B cell (primary cell): ENCODE data around the gene PIGT. TPM values are rescaled to one million over a fixed set of nuclear protein-coding genes. Genes with fewer than 3 reads are reported as not detected.

Source experiments
- ATAC-seq: fragments of 200-7000 bp; cut with Tn5 transposase; one replicate; pipeline ENCODE4 v1.10.0; 2021; ENCODE audit warnings: low read depth, mild to moderate bottlenecking, moderate number of reproducible peaks, moderate library complexity
- CTCF ChIA-PET: fragments of 350-600 bp; sonication (Branson Sonifier 250); formaldehyde crosslinking; loops from one replicate; lab custom pipeline; 2021; ENCODE audit warnings: antibody characterized with exemption, inconsistent platforms; lab: Charles Lee
- POLR2A ChIA-PET: fragments of 350-600 bp; sonication (Branson Sonifier 250); formaldehyde crosslinking; loops from one replicate; lab custom pipeline; 2021; ENCODE audit warnings: antibody characterized with exemption; lab: Charles Lee
- DNase-seq: peaks from one replicate; pipeline ENCODE4 v3.0.0; 2013
- H2AFZ ChIP-seq: 2 replicates; pipeline ENCODE4 v1.6.1; 2012; ENCODE audit warnings: mild to moderate bottlenecking, low read depth, low read length; ENCODE audit not compliant: insufficient read depth, poor library complexity, severe bottlenecking
- H3K27ac ChIP-seq, 2 donors: 1 replicate in 1 of 2; 2 replicates in 1 of 2; pipeline ENCODE4 v1.5.1; 2012 to 2013; ENCODE audit warnings: low read length in 2 of 2, mild to moderate bottlenecking in 2 of 2, moderate library complexity in 1 of 2
- H3K27me3 ChIP-seq, 4 experiments: fragments of 200-600 bp in 1 of 4; sonication (generic) in 1 of 4; replicated peaks in 1 of 4; 1 replicate in 2 of 4; 2 replicates in 2 of 4; pipeline versions ENCODE4 v1.6.1 to v1.7.0; 2013 to 2016; ENCODE audit warnings: low read length in 3 of 4, mild to moderate bottlenecking in 2 of 4, mixed read lengths in 1 of 4, moderate library complexity in 1 of 4; ENCODE audit not compliant: insufficient read depth in 4 of 4, control insufficient read depth in 3 of 4; ENCODE audit errors: control extremely low read depth in 1 of 4
- H3K36me3 ChIP-seq, 2 experiments: replicated peaks in 1 of 2; 1 replicate in 1 of 2; 2 replicates in 1 of 2; pipeline versions ENCODE4 v1.6.1 to v1.7.1; 2013; ENCODE audit warnings: low read length in 1 of 2; ENCODE audit not compliant: insufficient read depth in 2 of 2, control insufficient read depth in 1 of 2; ENCODE audit errors: control extremely low read depth in 1 of 2, extremely low read depth in 1 of 2
- H3K4me1 ChIP-seq, 2 donors: fragments of 200-600 bp in 1 of 2; sonication (generic) in 1 of 2; 1 replicate in 1 of 2; 2 replicates in 1 of 2; pipeline versions ENCODE4 v1.5.1 to v1.6.1; 2013 to 2017; ENCODE audit warnings: low read length in 2 of 2; ENCODE audit not compliant: control insufficient read depth in 2 of 2, insufficient read depth in 2 of 2
- H3K4me2 ChIP-seq: replicated peaks from 2 replicates; pipeline ENCODE3; 2012; ENCODE audit warnings: mild to moderate bottlenecking, low read depth, low read length; ENCODE audit not compliant: poor library complexity, severe bottlenecking
- H3K4me3 ChIP-seq, 5 experiments: fragments of 200-600 bp in 1 of 5; sonication (generic) in 1 of 5; 1 replicate in 3 of 5; 2 replicates in 2 of 5; pipeline versions ENCODE4 v1.5.1 to v1.7.0; 2011 to 2016; ENCODE audit warnings: low read length in 4 of 5, mild to moderate bottlenecking in 4 of 5, low read depth in 2 of 5, control low read depth in 1 of 5, moderate library complexity in 1 of 5; ENCODE audit not compliant: insufficient read depth in 1 of 5; ENCODE audit errors: control extremely low read depth in 1 of 5, extremely low read depth in 1 of 5
- H3K79me2 ChIP-seq: fragments of 200-600 bp; sonication (generic); one replicate; pipeline ENCODE4 v1.6.0; 2016; ENCODE audit warnings: low read length; ENCODE audit not compliant: control insufficient read depth, insufficient read depth
- H3K9ac ChIP-seq: fragments of 200-600 bp; sonication (generic); 2 replicates; pipeline ENCODE4 v1.6.1; 2017; ENCODE audit warnings: mild to moderate bottlenecking, low read length, moderate library complexity
- H3K9me3 ChIP-seq, 3 donors: one replicate each; pipeline versions ENCODE4 v1.6.1 to v1.7.1; 2013; ENCODE audit warnings: low read length in 2 of 3; ENCODE audit not compliant: control insufficient read depth in 2 of 3, insufficient read depth in 1 of 3; ENCODE audit errors: control extremely low read depth in 1 of 3
- H4K20me1 ChIP-seq: 2 replicates; pipeline ENCODE4 v1.6.0; 2012; ENCODE audit warnings: mild to moderate bottlenecking, low read length; ENCODE audit not compliant: insufficient read depth, control insufficient read depth, poor library complexity, severe bottlenecking
- H3K27ac Mint-ChIP-seq: one replicate; pipeline ENCODE4 v1.8.0; 2021; ENCODE audit warnings: mixed read lengths
- H3K27me3 Mint-ChIP-seq: one replicate; pipeline ENCODE4 v1.8.0; 2021; ENCODE audit warnings: mixed read lengths
- H3K4me1 Mint-ChIP-seq: one replicate; pipeline ENCODE4 v1.8.0; 2021; ENCODE audit warnings: mixed read lengths
- H3K4me3 Mint-ChIP-seq: one replicate; pipeline ENCODE4 v1.8.0; 2021; ENCODE audit warnings: mixed read lengths
- H3K9me3 Mint-ChIP-seq: one replicate; pipeline ENCODE4 v1.8.0; 2022; ENCODE audit warnings: mixed read lengths; ENCODE audit not compliant: insufficient read depth
- CTCF ChIP-seq: fragments of 200-600 bp; IDR thresholded peaks from one replicate; pipeline ENCODE4 v1.8.0; 2022; ENCODE audit warnings: antibody characterized with exemption, mild to moderate bottlenecking
- EZH2 ChIP-seq: IDR thresholded peaks from 2 replicates; pipeline ENCODE4 v1.6.1; 2012; ENCODE audit warnings: borderline replicate concordance, low read depth, mild to moderate bottlenecking, moderate library complexity, low read length; ENCODE audit not compliant: insufficient read depth, poor library complexity, severe bottlenecking
- WGBS: methylation state at CpG from one replicate; pipeline ENCODE4 v1.1.5; 2013; ENCODE audit warnings: missing lambda C conversion rate; ENCODE audit not compliant: insufficient coverage; 5-methylcytosine and 5-hydroxymethylcytosine counted together
- intact Hi-C: fragments of 100-400 bp; cut with micrococcal nuclease; formaldehyde crosslinking; loops from one replicate; pipeline ENCODE4 v1.10.0; 2022
- polyA plus RNA-seq: library from polyadenylated mRNA; depleted of rRNA; stranded (reverse); fragments of >200 nt; gene quantifications from 2 replicates; pipeline ENCODE4 v1.2.3, GENCODE V29; 2012
- total RNA-seq, 2 donors: library from RNA; stranded (reverse); fragments of 120-200 nt in 1 of 2; gene quantifications; 1 replicate in 1 of 2; 2 replicates in 1 of 2; pipeline versions ENCODE4 v1.2.3 to v1.2.4, GENCODE V29; 2013 to 2022

PIGT gene
- total and polyA plus RNA-seq, 2 donors (not counting 1 experiment from before 2014, with no cell fraction given): 51.6 to 106 TPM

GRCh38 chr20:45374101-45374467, 41.9 kb upstream of the PIGT start:
- H3K27ac ChIP-seq: no peak overlapping the region
- H3K4me2 ChIP-seq: peak overlapping the region; percentile 85
- peak overlapping the region in 4 of 5 experiments; percentile 42 to 64 (median 48) for H3K4me3 ChIP-seq

More at GRCh38 chr20:45374101-45374467, 41.9 kb upstream of the PIGT start:
- TF ChIP-seq EZH2 (no peak), CTCF (peak; percentile 53)
- Histone ChIP-seq H2AFZ (peak overlapping the region; percentile 41), H4K20me1 (peaks cover 45% of the 10 kb centered on the region), H3K9ac (peak overlapping the region; percentile 62), H3K9me3 (no peaks in the 10 kb centered on the region), H3K36me3 (peaks cover 0 to 12% of the 10 kb centered on the region in 2 experiments), H3K79me2 (peaks cover 63% of the 10 kb centered on the region), H3K4me1 (peaks cover 42 to 52% of the 10 kb centered on the region in 2 donors), H3K27me3 (no peaks in the 10 kb centered on the region)
- intact Hi-C loops: loop anchor here (1.0 kb wide), 1 partner anchor 63 kb away; no protein-coding TSS in a partner anchor
- Mint-ChIP-seq H3K4me3 (peak overlapping the region; percentile 96), H3K27me3 (no peaks in the 10 kb centered on the region), H3K27ac (peak overlapping the region; percentile 86), H3K9me3 (no peaks in the 10 kb centered on the region), H3K4me1 (peaks cover 50% of the 10 kb centered on the region)
- ATAC-seq (no peak), DNase-seq (no peak)
- ChIA-PET CTCF (interaction anchor here (0.8 to 20.6 kb wide), 28 partner anchors 9 to 787 kb away, joined by 3 to 814 read pairs (median 6); partner anchors contain the start of genes DBNDD2, PIGT, SYS1 and WFDC2), POLR2A (interaction anchor here (0.9 to 4.8 kb wide), 6 partner anchors 9 to 63 kb away, joined by 3 to 38 read pairs (median 6); partner anchors contain the start of genes PIGT and SYS1)
- WGBS: 50% methylated on average over 9 of the region's 9 CpGs
